Ovary (tissue), 3 donors: Measurements from ENCODE around the gene LCK.

ENCODE experiments used
- CTCF ChIP-seq, 3 donors: fragments of 450-650 bp in 2 of 3; fragments of 200-600 bp in 1 of 3; IDR thresholded peaks; one replicate each; pipeline versions ENCODE4 v1.5.1 to v1.8.0; 2016 to 2022; ENCODE audit warnings: antibody characterized with exemption in 3 of 3, mild to moderate bottlenecking in 1 of 3
- POLR2A ChIP-seq: fragments of 450-650 bp; IDR thresholded peaks from one replicate; pipeline ENCODE4 v1.6.1; 2017; ENCODE audit warnings: antibody characterized with exemption, mild to moderate bottlenecking, moderate library complexity
- donor health status: DM: no; HTN: no; CAD: no.

GRCh38 chr1:32205401-32206370 lies 45.4 kb upstream of the LCK start, which contains the start of gene IQCC:
- peak; percentile 76 for TF ChIP-seq POLR2A
- TF ChIP-seq CTCF (IDR thresholded peaks at IDR 0.05): peak in 1 of 3 donors; percentile 24
